ENCODE data around the gene BYSL. TPM values are rescaled to one million over a fixed set of nuclear protein-coding genes. Genes with fewer than 3 reads are reported as not detected.

Gene BYSL
- total and polyA plus RNA-seq, 9 of the 15 experiments (the other 6 are each of a cell fraction or from before 2014, with no cell fraction given) = 22.2 to 92.3 (median 53.4) TPM

GRCh38 chr6:41940759-41941279 lies 19.5 kb downstream of the BYSL start (continued):
- TF ChIP-seq ZBTB5 (IDR thresholded peaks at IDR 0.05) = no peak
- TF ChIP-seq ELF1 (tag; IDR thresholded peaks at IDR 0.05) = no peak
- no peak for TF ChIP-seq CBFB (CRISPR knock-in tag; IDR thresholded peaks at IDR 0.05)
- peak; percentile 19 for TF ChIP-seq PCBP1 (IDR thresholded peaks at IDR 0.05; ENCODE audit: low read depth, low read length, poor library complexity, severe bottlenecking)
- TF ChIP-seq L3MBTL2 (IDR thresholded peaks at IDR 0.05) = no peak
- TF ChIP-seq MEF2D (tag; conservative IDR thresholded peaks at IDR 0.05; ENCODE audit: low read depth) = no peak
- TF ChIP-seq FOXP4 (CRISPR knock-in tag; IDR thresholded peaks at IDR 0.05; ENCODE audit: borderline replicate concordance) = 0 out of 2 replicates have a peak, but pooled peaks have one; percentile 1
- TF ChIP-seq CC2D1A (IDR thresholded peaks at IDR 0.05) = no peak
- no peak for TF ChIP-seq ZFP36 (IDR thresholded peaks at IDR 0.05; ENCODE audit: low read depth, low read length, partially characterized antibody)
- no peak for TF ChIP-seq ARHGAP35 (IDR thresholded peaks at IDR 0.05; ENCODE audit: partially characterized antibody)
- TF ChIP-seq RBFOX2 (IDR thresholded peaks at IDR 0.05; ENCODE audit: low read depth, low read length) = peak; percentile 73
- 0 out of 2 replicates have a peak, but pooled peaks have one; percentile 46 for TF ChIP-seq EP400 (IDR thresholded peaks at IDR 0.05)
- TF ChIP-seq ZNF384 (IDR thresholded peaks at IDR 0.05; ENCODE audit: low read depth, low read length) = no peak
- TF ChIP-seq HMG20B (CRISPR knock-in tag; IDR thresholded peaks at IDR 0.05) = no peak
- TF ChIP-seq BRD9 (IDR thresholded peaks at IDR 0.05; ENCODE audit: low read depth, partially characterized antibody) = no peak
- no peak for TF ChIP-seq HDAC6 (IDR thresholded peaks at IDR 0.05; ENCODE audit: low read depth, low read length)
- no peak for TF ChIP-seq CUX1 (CRISPR knock-in tag; IDR thresholded peaks at IDR 0.05)
- no peak for TF ChIP-seq ADNP (tag; IDR thresholded peaks at IDR 0.05)
- no peak for TF ChIP-seq ZNF57 (CRISPR knock-in tag; IDR thresholded peaks at IDR 0.05)
- TF ChIP-seq LEF1 (IDR thresholded peaks at IDR 0.05) = no peak
